Activated CD4-positive, alpha-beta T cell treated with anti-CD3 and anti-CD28 coated beads for 4 hours (primary cell): ENCODE results near the gene MAP1B.

Experiments used
- DNase-seq, 2 donors: peaks; one replicate each; pipeline ENCODE4 v3.0.0-alpha.2; 2020

The MAP1B gene

GRCh38 chr5:72101828-72102227 lies 5.4 kb upstream of the MAP1B start:
- no peak for DNase-seq

GRCh38 chr5:72106817-72107130 lies 501 bp upstream of the MAP1B start:
- no peak for DNase-seq

GRCh38 chr5:72107901-72108201 lies 576 bp downstream of the MAP1B start:
- no peak for DNase-seq

- DNase-seq = no peak
These were observed 1.2 kb downstream of the MAP1B start for GRCh38 chr5:72108202-72109061.

- DNase-seq = no peak
These were observed 1.8 kb downstream of the MAP1B start for GRCh38 chr5:72109062-72109411.

- no peak for DNase-seq
These were observed 2.4 kb downstream of the MAP1B start for GRCh38 chr5:72109625-72110024.

GRCh38 chr5:72110394-72111013 lies 3.2 kb downstream of the MAP1B start:
- no peak for DNase-seq

- no peak for DNase-seq
These were observed 5.1 kb downstream of the MAP1B start for GRCh38 chr5:72112389-72112788.

GRCh38 chr5:72114629-72115028 lies 7.4 kb downstream of the MAP1B start:
- DNase-seq = no peak

- no peak for DNase-seq
These were observed 8.0 kb downstream of the MAP1B start for GRCh38 chr5:72115296-72115695.

GRCh38 chr5:72117307-72117706 lies 10.0 kb downstream of the MAP1B start:
- DNase-seq = no peak

GRCh38 chr5:72121052-72121779 lies 13.9 kb downstream of the MAP1B start:
- no peak for DNase-seq

GRCh38 chr5:72121780-72122445 lies 14.6 kb downstream of the MAP1B start:
- no peak for DNase-seq

- DNase-seq = no peak
These were observed 15.3 kb downstream of the MAP1B start for GRCh38 chr5:72122602-72123001.

GRCh38 chr5:72123764-72124376 lies 16.6 kb downstream of the MAP1B start:
- no peak for DNase-seq

- no peak for DNase-seq
These were observed 18.1 kb downstream of the MAP1B start for GRCh38 chr5:72125271-72125940.

- no peak for DNase-seq
These were observed 18.8 kb downstream of the MAP1B start for GRCh38 chr5:72125941-72126620.

GRCh38 chr5:72126796-72127195 lies 19.5 kb downstream of the MAP1B start:
- no peak for DNase-seq

- DNase-seq = no peak
These were observed 22.4 kb downstream of the MAP1B start for GRCh38 chr5:72129725-72130124.

GRCh38 chr5:72130351-72130761 lies 23.1 kb downstream of the MAP1B start:
- DNase-seq = no peak

- no peak for DNase-seq
These were observed 26.1 kb downstream of the MAP1B start for GRCh38 chr5:72133212-72133990.
